ENCODE measurements around the gene GRM5. TPM values are rescaled to one million over a fixed set of nuclear protein-coding genes. Genes with fewer than 3 reads are reported as not detected.
"Not testable (repeated sequence)": the region's sequence is repeated elsewhere in the genome, so short reads cannot be mapped to it uniquely, and the experiment has no call there.

Gene GRM5
- total and polyA plus RNA-seq, 2 donors, result 0.01 to 0.53 TPM

GRCh38 chr11:88478136-88478815, 587.5 kb downstream of the GRM5 start:
- no peak overlapping the region for H3K4me3 ChIP-seq (ENCODE audit: low read depth, low read length)
- WGBS, result 84% methylated on average over 4 of the region's 4 CpGs
- no peaks in the 10 kb centered on the region for H3K4me1 ChIP-seq (ENCODE audit: insufficient read depth)

GRCh38 chr11:88475991-88476418, 589.8 kb downstream of the GRM5 start:
- H3K4me3 ChIP-seq (ENCODE audit: low read depth, low read length), result no peak overlapping the region
- H3K36me3 ChIP-seq (ENCODE audit: insufficient read depth), result no peaks in the 10 kb centered on the region
- 41% methylated on average over 1 of the region's 1 CpG for WGBS
- no peak overlapping the region for H3K27ac ChIP-seq (ENCODE audit: low read depth)
- no peaks in the 10 kb centered on the region for H3K4me1 ChIP-seq (ENCODE audit: insufficient read depth)
- DNase-seq (ENCODE audit: extremely low spot score), result no peak

More at GRCh38 chr11:88478136-88478815, 587.5 kb downstream of the GRM5 start:
- no peak for DNase-seq (ENCODE audit: extremely low spot score)
- Histone ChIP-seq H3K36me3 (ENCODE audit: insufficient read depth) (no peaks in the 10 kb centered on the region), H3K27ac (ENCODE audit: low read depth) (no peak overlapping the region)

GRCh38 chr11:88474655-88475054, 591.1 kb downstream of the GRM5 start:
- H3K27ac ChIP-seq (ENCODE audit: low read depth), result no peak overlapping the region
- 92% methylated on average over 2 of the region's 2 CpGs for WGBS
- H3K4me1 ChIP-seq (ENCODE audit: insufficient read depth), result no peaks in the 10 kb centered on the region
- no peaks in the 10 kb centered on the region for H3K36me3 ChIP-seq (ENCODE audit: insufficient read depth)
- no peak overlapping the region for H3K4me3 ChIP-seq (ENCODE audit: low read depth, low read length)
- DNase-seq (ENCODE audit: extremely low spot score), result no peak

GRCh38 chr11:88469561-88470225, 596.1 kb downstream of the GRM5 start:
- no peak for DNase-seq (ENCODE audit: extremely low spot score)
- Histone ChIP-seq H3K4me1 (ENCODE audit: insufficient read depth) (no peaks in the 10 kb centered on the region), H3K36me3 (ENCODE audit: insufficient read depth) (no peaks in the 10 kb centered on the region), H3K4me3 (ENCODE audit: low read depth, low read length) (no peak overlapping the region), H3K27ac (ENCODE audit: low read depth) (no peak overlapping the region)
- WGBS, result 66% methylated on average over 6 of the region's 6 CpGs

- Histone ChIP-seq H3K27ac (ENCODE audit: low read depth) (no peak overlapping the region), H3K4me1 (ENCODE audit: insufficient read depth) (no peaks in the 10 kb centered on the region), H3K36me3 (ENCODE audit: insufficient read depth) (no peaks in the 10 kb centered on the region), H3K4me3 (ENCODE audit: low read depth, low read length) (no peak overlapping the region)
- 88% methylated on average over 4 of the region's 4 CpGs for WGBS
- no peak for DNase-seq (ENCODE audit: extremely low spot score)
Measured at GRCh38 chr11:88464528-88464927, 601.3 kb downstream of the GRM5 start.

- not testable (repeated sequence) for H3K4me1 ChIP-seq (ENCODE audit: insufficient read depth); H3K27ac ChIP-seq (ENCODE audit: low read depth); H3K36me3 ChIP-seq (ENCODE audit: insufficient read depth); H3K4me3 ChIP-seq (ENCODE audit: low read depth, low read length); DNase-seq (ENCODE audit: extremely low spot score)
- 87% methylated on average over 6 of the region's 6 CpGs for WGBS
Measured at GRCh38 chr11:88463301-88463700, 602.5 kb downstream of the GRM5 start.

- H3K27ac ChIP-seq (ENCODE audit: low read depth); DNase-seq (ENCODE audit: extremely low spot score); H3K4me1 ChIP-seq (ENCODE audit: insufficient read depth); H3K36me3 ChIP-seq (ENCODE audit: insufficient read depth); H3K4me3 ChIP-seq (ENCODE audit: low read depth, low read length): not testable (repeated sequence)
- WGBS, result 86% methylated on average over 4 of the region's 4 CpGs
Measured at GRCh38 chr11:88458047-88458446, 607.7 kb downstream of the GRM5 start.

GRCh38 chr11:88455974-88456373, 609.8 kb downstream of the GRM5 start:
- no peaks in the 10 kb centered on the region for H3K36me3 ChIP-seq (ENCODE audit: insufficient read depth)
- H3K4me1 ChIP-seq (ENCODE audit: insufficient read depth), result no peaks in the 10 kb centered on the region
- H3K27ac ChIP-seq (ENCODE audit: low read depth), result no peak overlapping the region
- no peak overlapping the region for H3K4me3 ChIP-seq (ENCODE audit: low read depth, low read length)
- DNase-seq (ENCODE audit: extremely low spot score), result no peak
- 98% methylated on average over 2 of the region's 2 CpGs for WGBS

GRCh38 chr11:88454881-88455280, 610.9 kb downstream of the GRM5 start:
- H3K36me3 ChIP-seq (ENCODE audit: insufficient read depth), result no peaks in the 10 kb centered on the region
- WGBS, result 69% methylated on average over 3 of the region's 3 CpGs
- no peak overlapping the region for H3K4me3 ChIP-seq (ENCODE audit: low read depth, low read length)
- DNase-seq (ENCODE audit: extremely low spot score), result no peak
- no peaks in the 10 kb centered on the region for H3K4me1 ChIP-seq (ENCODE audit: insufficient read depth)
- no peak overlapping the region for H3K27ac ChIP-seq (ENCODE audit: low read depth)

Small RNAs within 50 kb of the gene (small RNA-seq; reads per million reads assigned to genes)
- gene RNU6-16P, result not detected

Other genes starting within 250 kb of the GRM5 start
- not detected for gene TYR, start 111.9 kb upstream of the GRM5 start, total RNA-seq
- gene TYR, start 111.9 kb upstream of the GRM5 start, polyA plus RNA-seq, result not detected